AG08395 (cell line): Measurements from ENCODE around the gene FAM241B.

Source experiments
- DNase-seq: peaks from one replicate; pipeline ENCODE4 v3.0.0; 2012; ENCODE audit warnings: mixed read lengths, low spot score

FAM241B gene

GRCh38 chr10:69649786-69650550 is 19.9 kb downstream of the FAM241B start:
- DNase-seq = no peak

- DNase-seq = no peak
These were observed 20.7 kb downstream of the FAM241B start for GRCh38 chr10:69650589-69651261.

GRCh38 chr10:69651362-69651761 is 21.3 kb downstream of the FAM241B start:
- DNase-seq = no peak

- no peak for DNase-seq
These were observed 22.2 kb downstream of the FAM241B start for GRCh38 chr10:69652111-69652856.

GRCh38 chr10:69652857-69653199 is 22.8 kb downstream of the FAM241B start:
- no peak for DNase-seq

- DNase-seq = no peak
These were observed 23.5 kb downstream of the FAM241B start for GRCh38 chr10:69653561-69653960.

- no peak for DNase-seq
These were observed 25.2 kb downstream of the FAM241B start for GRCh38 chr10:69655124-69655867.

GRCh38 chr10:69655868-69656555 is 26.0 kb downstream of the FAM241B start:
- DNase-seq = no peak

- no peak for DNase-seq
These were observed 26.8 kb downstream of the FAM241B start for GRCh38 chr10:69656742-69657269.

GRCh38 chr10:69657430-69657829 is 27.4 kb downstream of the FAM241B start:
- no peak for DNase-seq

- DNase-seq = no peak
These were observed 27.8 kb downstream of the FAM241B start for GRCh38 chr10:69657866-69658265.

- no peak for DNase-seq
These were observed 29.4 kb downstream of the FAM241B start for GRCh38 chr10:69659241-69660038.

- no peak for DNase-seq
These were observed 30.2 kb downstream of the FAM241B start for GRCh38 chr10:69660296-69660695.

- DNase-seq = no peak
These were observed 31.5 kb downstream of the FAM241B start for GRCh38 chr10:69661414-69662172.

- DNase-seq = no peak
These were observed 32.3 kb downstream of the FAM241B start for GRCh38 chr10:69662173-69662877.

GRCh38 chr10:69662901-69663300 is 32.9 kb downstream of the FAM241B start:
- DNase-seq = no peak

GRCh38 chr10:69663369-69663947 is 33.4 kb downstream of the FAM241B start:
- DNase-seq = no peak

- no peak for DNase-seq
These were observed 35.6 kb downstream of the FAM241B start for GRCh38 chr10:69665474-69666320.
